Suppressor macrophage treated with lipopolysaccharide for 1 hour (primary cell): ENCODE results near the gene HOXB9.
A peak's percentile ranks its signal among the peaks of the same experiment; 100 is the strongest.

ENCODE experiments used
- DNase-seq, 3 donors: peaks; one replicate each; pipeline ENCODE4 v3.0.0-alpha.2; 2020 to 2022

Gene HOXB9

GRCh38 chr17:48610282-48611211, 15.6 kb downstream of the HOXB9 start, which contains the start of gene HOXB7:
Gene HOXB7, minus strand, starts transcription at chr17:48611017. Its CDS starts 99 bp downstream, at chr17:48610918.
- DNase-seq: peak; percentile 28 to 70 (median 52)

DNA sequence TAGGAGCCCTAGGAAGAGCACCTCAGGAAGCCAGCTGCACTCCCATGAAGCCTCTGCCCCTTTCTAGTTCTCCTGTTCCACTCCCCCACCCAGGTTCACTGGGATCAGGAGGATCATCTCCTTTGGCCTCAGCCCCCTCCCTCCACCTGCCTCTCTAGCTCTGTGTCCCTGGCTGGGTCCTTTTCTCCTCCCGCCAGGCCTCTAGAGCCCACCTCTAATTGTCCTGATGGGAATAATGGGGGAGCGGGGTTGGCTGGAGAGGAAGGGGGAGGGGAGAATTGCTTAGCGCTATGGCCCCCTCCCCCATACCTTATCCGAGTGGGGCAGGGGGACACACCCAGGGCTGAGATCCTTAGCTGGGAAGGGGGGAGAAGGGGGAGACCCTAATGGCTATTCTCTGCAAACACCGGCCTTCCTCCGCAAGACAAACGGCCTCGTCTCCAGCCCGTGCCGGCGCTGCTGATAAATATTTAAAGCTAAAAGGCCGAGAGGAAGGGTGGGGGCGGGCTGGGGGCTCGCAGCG, 16.3 kb downstream of the HOXB9 start:
- no peak for DNase-seq

GRCh38 chr17:48609033-48609432, 17.1 kb downstream of the HOXB9 start:
- no peak for DNase-seq

- DNase-seq: no peak
Measured at GRCh38 chr17:48608494-48608834, 17.7 kb downstream of the HOXB9 start.

DNA sequence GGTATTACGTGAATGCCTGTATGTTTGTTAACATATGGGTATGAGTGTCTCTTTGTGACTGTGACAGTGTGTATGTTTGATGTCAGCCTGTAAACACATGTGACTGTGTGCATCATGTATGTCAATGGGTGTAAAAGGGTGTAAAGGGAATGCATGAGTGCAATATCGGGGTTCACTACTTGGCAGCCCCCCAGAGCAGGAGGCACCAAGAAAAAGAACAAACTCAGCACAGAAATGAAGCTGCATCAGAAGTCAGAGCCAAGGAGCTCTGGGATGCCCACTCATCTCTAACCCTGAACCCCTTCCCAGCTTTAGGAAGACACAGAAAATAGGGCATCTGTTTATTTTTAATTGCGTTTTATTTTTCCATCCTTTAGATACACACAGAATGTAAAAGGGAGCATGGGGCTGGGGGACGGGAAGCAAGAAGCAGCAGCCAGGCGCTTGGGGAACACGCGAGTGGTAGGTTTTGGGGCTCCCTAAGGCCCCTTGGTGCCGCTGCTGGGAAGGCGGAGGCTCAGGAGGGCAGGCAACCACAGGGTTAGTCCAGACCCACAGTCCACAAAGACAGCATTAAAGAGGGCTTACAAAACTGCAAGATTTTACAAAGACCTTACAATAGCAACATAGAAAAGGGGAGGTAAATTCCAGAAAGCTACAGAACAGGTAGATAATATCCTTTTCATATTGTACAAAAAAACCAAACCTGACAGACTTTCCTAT, 19.1 kb downstream of the HOXB9 start:
- DNase-seq: no peak

DNA sequence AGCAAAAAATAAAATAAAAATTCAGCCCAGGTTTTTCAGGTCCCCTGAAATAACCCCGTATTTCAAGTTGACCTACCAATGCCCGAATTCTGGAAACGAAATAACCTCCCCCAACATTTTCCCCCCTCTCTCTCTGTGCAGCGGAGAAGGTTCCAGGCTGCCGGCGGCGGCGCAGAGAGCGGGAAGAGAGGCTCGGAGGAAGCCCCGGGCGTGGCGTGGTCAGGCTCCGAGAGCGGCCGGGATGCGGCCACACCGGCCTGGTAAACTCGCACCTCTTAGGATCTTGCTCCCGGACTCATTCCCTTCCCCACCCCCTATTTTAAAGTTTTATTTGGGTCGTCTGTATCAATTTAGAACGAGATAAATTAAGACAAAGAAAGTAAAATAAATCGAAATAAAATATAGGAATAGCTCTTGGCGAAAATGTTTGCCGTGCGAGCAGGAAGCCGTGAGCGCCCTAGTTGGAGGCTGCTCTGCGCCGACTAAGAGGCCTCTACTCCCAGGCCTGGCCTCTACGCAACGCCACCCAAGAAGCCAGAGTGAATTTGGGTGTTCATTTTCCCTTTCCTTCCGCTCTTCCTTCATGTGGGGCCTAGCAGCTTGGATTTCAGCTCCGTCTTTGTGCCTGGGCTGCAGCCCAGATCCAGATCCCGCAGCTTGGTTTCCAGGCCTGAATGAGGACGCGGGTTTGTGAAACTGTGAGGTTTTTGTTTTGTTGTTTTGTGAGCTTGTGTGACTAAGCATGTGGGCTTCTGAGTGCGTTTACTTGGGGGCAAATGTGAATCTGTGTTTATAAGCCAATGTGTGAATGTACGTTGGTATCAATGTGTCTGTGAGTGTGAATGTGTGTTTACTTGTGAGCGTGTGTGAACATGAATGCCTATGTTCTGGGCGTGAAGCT, 19.9 kb downstream of the HOXB9 start:
- no peak for DNase-seq

- DNase-seq: no peak
Measured at GRCh38 chr17:48605409-48605919, 20.7 kb downstream of the HOXB9 start.

GRCh38 chr17:48604770-48605329, 21.3 kb downstream of the HOXB9 start, which contains the start of gene HOXB6:
Gene HOXB6, minus strand, starts transcription at chr17:48604986. Its CDS starts 6,836 bp downstream, at chr17:48598150.
- no peak for DNase-seq

DNA sequence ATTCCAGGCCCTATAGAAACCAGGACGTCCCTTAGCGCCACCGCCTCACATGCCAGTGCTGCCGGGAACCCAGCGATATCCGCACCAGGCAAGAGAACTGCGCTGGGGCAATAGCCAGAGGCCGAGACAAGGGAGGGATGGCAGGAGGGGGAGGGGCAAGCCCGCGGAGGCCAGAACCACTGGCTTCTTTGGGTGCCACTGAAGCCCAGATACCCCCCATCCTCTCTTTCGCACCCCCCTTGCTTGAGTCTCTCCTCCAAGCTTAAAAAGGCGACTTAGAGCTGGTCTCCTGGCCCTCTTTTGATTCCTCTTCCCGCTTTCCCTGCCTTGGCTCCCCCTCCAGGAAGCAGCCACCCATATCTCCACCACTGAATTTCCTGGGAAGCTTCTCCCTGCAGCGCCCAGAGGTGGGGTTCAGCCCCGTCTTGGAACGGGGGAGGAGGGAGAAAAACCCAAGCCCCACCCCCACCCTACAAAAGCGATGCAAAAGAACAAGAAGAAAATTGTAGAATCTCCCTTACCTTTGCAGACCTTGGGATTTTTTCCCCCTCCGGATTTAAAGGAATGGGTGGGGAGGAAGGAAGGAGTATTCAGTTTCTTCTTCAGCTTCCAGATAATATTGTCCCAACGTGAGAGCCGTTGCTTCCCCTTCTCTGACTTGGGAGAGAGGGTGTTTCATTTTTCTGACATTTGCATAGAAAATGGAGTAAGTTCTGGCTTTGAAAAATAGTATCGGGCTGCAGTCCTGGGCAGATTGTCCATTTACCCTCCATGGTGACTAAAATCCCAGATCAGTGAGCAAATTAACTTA, 22.0 kb downstream of the HOXB9 start:
- DNase-seq: no peak

GRCh38 chr17:48601539-48602425, 24.4 kb downstream of the HOXB9 start:
- DNase-seq: no peak

DNA sequence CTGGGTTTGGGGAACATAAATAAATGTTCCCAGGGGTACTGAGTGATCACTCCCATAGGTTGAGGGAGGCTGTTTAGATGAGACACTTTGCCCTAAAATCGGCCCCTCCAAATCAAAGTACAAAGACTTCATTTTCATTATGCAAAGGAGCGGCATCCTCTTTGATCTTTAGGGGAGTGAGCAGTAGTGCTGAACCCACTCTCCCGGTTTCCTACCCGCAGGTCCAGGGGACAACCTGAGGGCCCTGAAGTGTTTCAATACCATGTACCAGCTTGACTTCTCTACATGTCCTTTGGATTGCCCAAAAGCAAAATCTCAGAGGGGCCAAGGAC, 25.0 kb downstream of the HOXB9 start:
- DNase-seq: no peak

- no peak for DNase-seq
Measured at GRCh38 chr17:48600244-48601098, 25.7 kb downstream of the HOXB9 start.

DNA sequence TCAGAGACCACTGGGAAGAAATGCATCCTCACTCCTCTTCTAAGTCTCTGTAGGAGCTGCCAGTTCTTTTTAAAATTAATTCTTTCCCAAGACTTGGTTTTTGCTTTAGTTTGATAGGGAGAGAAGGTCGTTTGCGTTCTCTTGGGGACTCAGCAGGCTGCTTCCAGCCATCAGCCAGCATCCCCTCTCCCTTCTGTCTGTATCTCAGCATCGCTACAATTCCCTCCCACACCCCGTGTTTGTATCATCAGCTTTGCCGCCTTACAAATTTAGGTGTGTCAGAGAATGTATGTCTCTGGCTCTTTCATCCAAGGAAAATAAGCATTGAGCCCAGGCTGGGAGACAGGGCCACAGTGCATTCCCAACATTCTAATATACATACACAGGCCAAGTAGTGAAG, 26.8 kb downstream of the HOXB9 start:
- no peak for DNase-seq

DNA sequence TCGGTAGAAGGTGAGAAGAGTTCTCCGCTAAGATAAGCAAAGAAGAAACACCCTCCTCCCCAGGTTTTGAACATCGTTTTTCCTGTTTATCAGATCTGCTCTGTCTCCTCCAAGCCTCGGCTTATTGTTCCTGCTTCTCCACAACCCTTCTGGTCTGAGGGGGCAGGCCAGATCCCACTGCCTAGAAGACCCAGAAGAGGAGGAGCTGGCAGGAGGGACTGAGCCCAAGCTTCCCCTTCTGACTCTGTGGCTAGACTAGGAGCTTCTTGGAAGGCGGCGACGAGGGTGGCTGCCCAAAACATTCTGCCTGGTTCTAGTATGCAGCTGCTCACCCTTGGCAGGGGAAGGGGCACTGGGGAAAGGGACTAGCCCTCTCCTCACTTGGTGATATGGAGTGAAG, 27.4 kb downstream of the HOXB9 start:
- DNase-seq: no peak

GRCh38 chr17:48597778-48598631, 28.2 kb downstream of the HOXB9 start:
- DNase-seq: peak; percentile 59 to 84 (median 69)

DNA sequence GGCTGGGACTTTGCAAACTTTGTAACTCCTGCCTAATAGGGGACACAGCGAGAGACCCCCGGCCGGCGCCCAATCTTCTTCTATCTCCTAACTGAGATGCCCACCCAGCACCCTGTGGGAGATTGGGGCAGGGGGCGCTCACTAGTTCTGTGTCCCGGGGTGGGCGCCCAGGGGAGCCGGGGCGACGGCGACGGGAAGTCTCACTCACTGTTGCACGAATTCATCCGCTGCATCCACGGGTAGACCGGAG, 28.7 kb downstream of the HOXB9 start:
- no peak for DNase-seq

GRCh38 chr17:48596735-48597527, 29.2 kb downstream of the HOXB9 start:
- peak; percentile 55 to 63 (median 62) for DNase-seq
